Spleen (tissue), 11 donors: ENCODE results near the gene TSEN54. TPM values are rescaled to one million over a fixed set of nuclear protein-coding genes. Genes with fewer than 3 reads are reported as not detected.
A peak's percentile ranks its signal among the peaks of the same experiment; 100 is the strongest.

Experiments
- DNase-seq: peaks from one replicate; pipeline ENCODE4 v3.0.0-alpha.2; 2020
- H3K27ac ChIP-seq, 8 donors: fragments of 200-600 bp; sonication (generic) in 7 of 8; 1 replicate in 4 of 8; 2 replicates in 4 of 8; pipeline versions ENCODE4 v1.5.0 to v1.8.0; 2016 to 2021; ENCODE audit warnings: inconsistent platforms in 4 of 8, mild to moderate bottlenecking in 4 of 8, moderate library complexity in 1 of 8
- H3K27me3 ChIP-seq, 7 donors: fragments of 200-600 bp; sonication (generic) in 6 of 7; replicated peaks in 1 of 7; 1 replicate in 4 of 7; 2 replicates in 3 of 7; pipeline versions ENCODE4 v1.5.0 to v1.8.0; 2016 to 2021; ENCODE audit warnings: inconsistent platforms in 3 of 7, mild to moderate bottlenecking in 1 of 7
- H3K36me3 ChIP-seq, 6 donors: fragments of 200-600 bp; sonication (generic) in 5 of 6; 1 replicate in 4 of 6; 2 replicates in 2 of 6; pipeline versions ENCODE4 v1.5.0 to v1.8.0; 2016 to 2021; ENCODE audit warnings: inconsistent platforms in 2 of 6
- H3K4me1 ChIP-seq, 6 donors: fragments of 200-600 bp; sonication (generic) in 5 of 6; 1 replicate in 3 of 6; 2 replicates in 3 of 6; pipeline versions ENCODE4 v1.5.0 to v1.8.0; 2016 to 2021; ENCODE audit warnings: inconsistent platforms in 3 of 6
- H3K4me3 ChIP-seq, 8 donors: fragments of 200-600 bp; sonication (generic) in 7 of 8; 1 replicate in 4 of 8; 2 replicates in 4 of 8; pipeline versions ENCODE4 v1.5.0 to v1.8.0; 2016 to 2021; ENCODE audit warnings: inconsistent platforms in 4 of 8, mild to moderate bottlenecking in 4 of 8, moderate library complexity in 2 of 8
- H3K9me3 ChIP-seq, 8 donors: fragments of 200-600 bp; sonication (generic) in 7 of 8; 1 replicate in 4 of 8; 2 replicates in 4 of 8; pipeline versions ENCODE4 v1.5.0 to v1.8.0; 2016 to 2021; ENCODE audit warnings: inconsistent platforms in 4 of 8
- CTCF ChIP-seq, 11 experiments: fragments of 200-600 bp in 7 of 11; fragments of 450-650 bp in 4 of 11; sonication (generic) in 4 of 11; IDR thresholded peaks in 8 of 11; conservative IDR thresholded peaks in 3 of 11; 1 replicate in 7 of 11; 2 replicates in 4 of 11; pipeline versions ENCODE4 v1.4.0 to v1.8.0; 2016 to 2021; ENCODE audit warnings: antibody characterized with exemption in 11 of 11, inconsistent platforms in 4 of 11, mild to moderate bottlenecking in 1 of 11
- POLR2A ChIP-seq, 3 donors: fragments of 450-650 bp; IDR thresholded peaks; one replicate each; pipeline ENCODE4 v1.5.1; 2017; ENCODE audit warnings: antibody characterized with exemption in 3 of 3, mild to moderate bottlenecking in 1 of 3
- POLR2AphosphoS5 ChIP-seq, 3 donors: sonication (generic); formaldehyde crosslinking; IDR thresholded peaks; one replicate each; pipeline ENCODE4 v1.5.1; 2017; ENCODE audit warnings: antibody characterized with exemption in 3 of 3
- WGBS, 5 donors: extraction: QIAGEN DNeasy Blood & Tissue Kit in 3 of 5; methylation state at CpG; one replicate each; pipeline versions ENCODE4 v1.1.5 to v1.1.7; 2013 to 2018; 5-methylcytosine and 5-hydroxymethylcytosine counted together
- intact Hi-C: fragments of 100-400 bp; cut with DNase I; formaldehyde crosslinking; loops from one replicate; pipeline ENCODE4 v1.15.0; 2023; ENCODE audit warnings: low total_unique reads
- polyA plus RNA-seq, 3 donors: library from polyadenylated mRNA; stranded (reverse); fragments of 200-250 nt; gene quantifications; one replicate each; pipeline ENCODE4 v1.2.1, GENCODE V29; 2013
- total RNA-seq, 7 donors: library from RNA; depleted of rRNA in 3 of 7; stranded (reverse); fragments of >200 nt in 3 of 7; fragmentation: NEBNext Ultra II Directional in 4 of 7; extraction: Animal tissue kit (Norgen Biotek cat#: 25700) in 4 of 7; gene quantifications; one replicate each; pipeline versions ENCODE4 v1.1.0 to v1.2.1, GENCODE V29; 2016 to 2021
- donor health status: healthy with polysubstance abuse.
- donor health status: DM: no; HTN: no; CAD: no; lungs with moderate emphysema.
- donor health status: DM: no; HTN: no; CAD: no.
- donor health status: Bipolar disorder and iron deficiency.
- donor health status: healthy.
- donor health status: DM: no; HTN: no; CAD: no.
- donor health status: DM: yes; HTN: yes; CAD: no.

TSEN54 gene
- total and polyA plus RNA-seq, 10 donors, result 31.0 to 87.8 (median 42.4) TPM

DNA sequence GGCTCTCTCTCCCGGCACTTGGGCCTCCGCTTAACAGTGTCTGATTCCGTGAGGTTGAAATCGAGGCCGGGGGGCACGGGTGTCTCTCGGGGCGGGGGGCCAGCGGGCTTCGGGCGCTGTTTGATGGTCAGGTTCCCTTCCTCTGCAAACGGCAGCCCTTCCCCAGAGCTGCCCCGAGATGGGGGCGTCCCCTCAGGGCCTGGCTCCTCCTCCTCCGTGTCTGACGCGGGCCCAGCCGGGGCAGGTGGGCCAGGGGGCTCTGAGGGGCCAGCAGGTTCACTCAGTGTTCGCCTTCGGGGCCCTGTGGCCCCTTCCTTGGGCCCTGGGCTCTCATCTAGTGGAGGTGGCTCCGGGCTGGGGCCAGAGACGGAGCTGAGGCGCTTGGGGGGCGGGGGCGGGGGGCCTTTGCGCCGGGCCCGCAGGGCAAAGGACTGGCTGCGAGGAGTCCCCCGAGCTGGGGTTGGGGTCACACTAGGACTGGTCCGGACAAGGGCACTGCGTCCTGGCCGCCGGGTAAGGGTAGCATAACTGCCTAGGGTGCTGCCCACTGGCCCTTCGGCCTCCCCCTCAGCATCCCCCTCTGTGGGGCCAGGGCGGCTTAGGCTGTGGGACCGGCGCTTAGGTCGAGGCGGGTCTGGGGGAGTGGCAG lies 14.1 kb upstream of the TSEN54 start:
- DNase-seq, result peak; percentile 65
- Histone ChIP-seq H3K9me3 (no peaks in the 10 kb centered on the region), H3K4me3 (no peak overlapping the region), H3K27me3 (no peaks in the 10 kb centered on the region), H3K27ac (peak overlapping the region in 5 of 8 donors; percentile 28 to 90 (median 54)), H3K36me3 (peaks cover 0 to 100% (median 29%) of the 10 kb centered on the region in 6 donors), H3K4me1 (peaks cover 0 to 98% (median 64%) of the 10 kb centered on the region in 6 donors)
- intact Hi-C loops, result no loop called here
- TF ChIP-seq POLR2A (IDR thresholded peaks at IDR 0.05) (no peak), CTCF (IDR thresholded peaks at IDR 0.05 in 8 of 11, conservative IDR thresholded peaks at IDR 0.05 in 3 of 11) (no peak), POLR2AphosphoS5 (IDR thresholded peaks at IDR 0.05) (peak in 1 of 3 donors; percentile 32)
- WGBS, 5 donors, result 89 to 94% (median 90%) methylated on average over 31 to 40 of the region's 40 CpGs

DNA sequence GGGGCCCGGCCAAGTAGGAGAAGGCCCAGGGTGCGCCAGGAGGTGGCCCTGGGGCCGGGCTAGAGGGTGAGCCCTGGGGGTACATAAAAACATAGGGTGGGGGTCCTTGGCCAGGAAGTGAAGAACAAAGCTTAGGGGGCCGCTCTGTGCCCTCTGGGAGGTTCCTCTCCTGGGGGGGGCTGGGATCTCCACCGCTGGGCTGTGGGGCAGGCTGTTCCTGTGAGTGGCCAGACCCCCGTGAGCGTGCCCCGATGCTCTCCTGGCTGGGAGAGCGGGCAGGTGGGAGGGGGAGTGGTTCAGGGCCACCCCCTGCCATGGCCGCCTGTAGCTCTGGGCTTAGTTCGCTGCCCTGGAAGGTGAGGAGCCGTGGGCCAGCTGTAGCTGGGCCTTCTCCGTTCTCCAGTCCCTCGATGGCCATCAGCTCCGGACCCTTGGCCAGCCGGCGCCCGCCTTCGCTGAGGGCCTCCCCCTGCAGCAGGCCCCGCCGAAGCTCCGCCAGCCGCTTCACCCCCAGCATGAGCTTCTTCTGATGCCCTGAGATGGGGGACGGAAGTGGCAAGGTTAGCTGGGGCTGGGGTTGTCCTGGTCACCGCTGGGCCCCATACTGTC lies 13.5 kb upstream of the TSEN54 start:
- WGBS, 5 donors, result 88 to 94% (median 91%) methylated on average over 7 to 25 of the region's 25 CpGs
- intact Hi-C loops, result no loop called here
- Histone ChIP-seq H3K9me3 (no peaks in the 10 kb centered on the region), H3K27me3 (no peaks in the 10 kb centered on the region), H3K4me3 (no peak overlapping the region), H3K27ac (peak overlapping the region in 3 of 8 donors; percentile 14 to 90 (median 82)), H3K36me3 (peaks cover 0 to 100% (median 28%) of the 10 kb centered on the region in 6 donors), H3K4me1 (peaks cover 0 to 100% (median 66%) of the 10 kb centered on the region in 6 donors)
- DNase-seq, result no peak
- TF ChIP-seq CTCF (IDR thresholded peaks at IDR 0.05 in 8 of 11, conservative IDR thresholded peaks at IDR 0.05 in 3 of 11) (no peak), POLR2AphosphoS5 (IDR thresholded peaks at IDR 0.05) (peak in 1 of 3 donors; percentile 23)

DNA sequence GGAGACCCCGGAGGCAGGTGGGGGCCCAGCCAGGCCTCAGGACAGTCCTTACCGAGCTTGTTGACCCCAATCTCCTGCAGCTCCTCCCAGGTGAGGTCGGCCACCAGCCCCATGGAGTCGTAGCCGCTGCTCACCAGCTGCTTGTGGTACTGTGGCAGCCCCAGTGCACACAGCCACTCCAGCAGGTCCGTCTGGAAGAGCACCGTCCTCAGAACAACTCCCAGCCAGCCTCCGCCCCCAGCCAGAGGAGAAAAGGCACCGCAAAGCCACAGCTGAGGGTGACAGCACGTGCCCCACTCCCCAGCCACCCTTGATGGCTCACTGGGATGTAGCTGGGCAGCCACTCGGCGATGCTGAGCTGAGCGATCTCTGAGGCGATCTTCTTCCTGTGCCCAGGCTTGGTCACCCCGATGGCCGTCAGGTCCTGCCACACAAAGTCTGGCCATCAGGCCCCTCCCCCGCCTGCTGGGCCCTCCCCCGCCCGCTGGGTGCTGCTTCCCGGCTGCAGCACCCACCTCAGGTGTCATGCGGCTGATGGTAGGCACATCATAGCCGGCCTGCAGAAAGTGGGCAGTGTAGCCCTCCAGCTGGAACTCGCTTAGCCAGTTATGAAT lies 12.9 kb upstream of the TSEN54 start:
- TF ChIP-seq POLR2AphosphoS5 (IDR thresholded peaks at IDR 0.05) (peak in 1 of 3 donors; percentile 21), CTCF (IDR thresholded peaks at IDR 0.05 in 8 of 11, conservative IDR thresholded peaks at IDR 0.05 in 3 of 11) (no peak), POLR2A (IDR thresholded peaks at IDR 0.05) (no peak)
- Histone ChIP-seq H3K4me1 (peaks cover 0 to 100% (median 66%) of the 10 kb centered on the region in 6 donors), H3K27ac (peak overlapping the region in 5 of 8 donors; percentile 14 to 90 (median 82)), H3K27me3 (no peaks in the 10 kb centered on the region), H3K9me3 (no peaks in the 10 kb centered on the region), H3K36me3 (peaks cover 0 to 100% (median 23%) of the 10 kb centered on the region in 6 donors), H3K4me3 (no peak overlapping the region)
- intact Hi-C loops, result no loop called here
- DNase-seq, result no peak
- WGBS, 5 donors, result 72 to 87% (median 83%) methylated on average over 10 to 23 of the region's 23 CpGs

DNA sequence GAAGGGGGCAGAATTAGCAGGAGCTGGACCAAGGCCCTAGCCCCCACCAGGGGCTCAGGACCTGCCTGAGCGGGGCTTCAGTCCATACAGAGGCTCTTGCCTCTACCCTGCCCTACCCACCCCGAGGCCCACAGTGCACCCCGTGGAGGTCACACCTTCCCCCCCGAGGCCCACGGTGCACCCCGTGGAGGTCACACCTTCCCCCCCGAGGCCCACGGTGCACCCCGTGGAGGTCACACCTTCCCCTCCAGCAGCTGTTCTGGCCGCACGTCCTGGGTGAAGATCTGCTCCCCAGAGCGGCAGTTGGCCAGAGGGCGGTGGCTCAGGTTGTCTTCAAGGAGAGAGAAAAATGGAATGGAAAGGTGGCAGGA lies 12.4 kb upstream of the TSEN54 start:
- intact Hi-C loops, result no loop called here
- H3K4me3 ChIP-seq, result no peak overlapping the region
- WGBS, 5 donors, result 59 to 82% (median 63%) methylated on average over 7 to 13 of the region's 13 CpGs
- H3K4me1 ChIP-seq, result peaks cover 0 to 100% (median 65%) of the 10 kb centered on the region in 6 donors
- TF ChIP-seq CTCF (IDR thresholded peaks at IDR 0.05 in 8 of 11, conservative IDR thresholded peaks at IDR 0.05 in 3 of 11) (no peak), POLR2A (IDR thresholded peaks at IDR 0.05) (no peak), POLR2AphosphoS5 (IDR thresholded peaks at IDR 0.05) (no peak)
- H3K27ac ChIP-seq, result peak overlapping the region in 5 of 8 donors; percentile 14 to 90 (median 82)
- H3K9me3 ChIP-seq, result no peaks in the 10 kb centered on the region
- H3K27me3 ChIP-seq, result no peaks in the 10 kb centered on the region
- no peak for DNase-seq
- H3K36me3 ChIP-seq, result peaks cover 0 to 95% (median 19%) of the 10 kb centered on the region in 6 donors
